PC-9 (cell line): ENCODE results near the gene GRPR.

Experiments used
- EZH2 ChIP-seq: fragments of 200-600 bp; sonication (generic); IDR thresholded peaks from 2 replicates; pipeline ENCODE4 v1.8.0; 2017; ENCODE audit warnings: antibody characterized with exemption, low read depth
- TF ChIP-seq, protein P1 (sequence below): fragments of 200-600 bp; sonication (generic); conservative IDR thresholded peaks from 2 replicates; pipeline ENCODE4 v1.6.1; 2017; ENCODE audit warnings: mixed run types, antibody characterized with exemption, mild to moderate bottlenecking, moderate library complexity

GRCh38 chrX:16196829-16197228 is 73.5 kb downstream of the GRPR start:
- TF ChIP-seq, protein P1, sequence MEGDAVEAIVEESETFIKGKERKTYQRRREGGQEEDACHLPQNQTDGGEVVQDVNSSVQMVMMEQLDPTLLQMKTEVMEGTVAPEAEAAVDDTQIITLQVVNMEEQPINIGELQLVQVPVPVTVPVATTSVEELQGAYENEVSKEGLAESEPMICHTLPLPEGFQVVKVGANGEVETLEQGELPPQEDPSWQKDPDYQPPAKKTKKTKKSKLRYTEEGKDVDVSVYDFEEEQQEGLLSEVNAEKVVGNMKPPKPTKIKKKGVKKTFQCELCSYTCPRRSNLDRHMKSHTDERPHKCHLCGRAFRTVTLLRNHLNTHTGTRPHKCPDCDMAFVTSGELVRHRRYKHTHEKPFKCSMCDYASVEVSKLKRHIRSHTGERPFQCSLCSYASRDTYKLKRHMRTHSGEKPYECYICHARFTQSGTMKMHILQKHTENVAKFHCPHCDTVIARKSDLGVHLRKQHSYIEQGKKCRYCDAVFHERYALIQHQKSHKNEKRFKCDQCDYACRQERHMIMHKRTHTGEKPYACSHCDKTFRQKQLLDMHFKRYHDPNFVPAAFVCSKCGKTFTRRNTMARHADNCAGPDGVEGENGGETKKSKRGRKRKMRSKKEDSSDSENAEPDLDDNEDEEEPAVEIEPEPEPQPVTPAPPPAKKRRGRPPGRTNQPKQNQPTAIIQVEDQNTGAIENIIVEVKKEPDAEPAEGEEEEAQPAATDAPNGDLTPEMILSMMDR = no peak
- no peak for TF ChIP-seq EZH2
